ENCODE measurements around the gene PDCD1.
A peak's percentile ranks its signal among the peaks of the same experiment; 100 is the strongest.
"Not testable (repeated sequence)": the region's sequence is repeated elsewhere in the genome, so short reads cannot be mapped to it uniquely, and the experiment has no call there.

Gene PDCD1

GRCh38 chr2:241836292-241836691, 22.4 kb downstream of the PDCD1 start:
- Mint-ChIP-seq H3K9me3 (peaks cover 5% of the 10 kb centered on the region), H3K4me3 (no peak overlapping the region), H3K36me3 (ENCODE audit: low read depth) (no peaks in the 10 kb centered on the region), H3K27me3 (ENCODE audit: low read depth) (peaks cover 47% of the 10 kb centered on the region), H3K27ac (no peak overlapping the region), H3K4me1 (ENCODE audit: low read depth) (peaks cover 10% of the 10 kb centered on the region)
- DNase-seq (ENCODE audit: low spot score), result no peak

- no peak for DNase-seq (ENCODE audit: low spot score)
- Mint-ChIP-seq H3K4me3 (no peak overlapping the region), H3K9me3 (peaks cover 5% of the 10 kb centered on the region), H3K27ac (no peak overlapping the region), H3K36me3 (ENCODE audit: low read depth) (no peaks in the 10 kb centered on the region), H3K4me1 (ENCODE audit: low read depth) (peaks cover 10% of the 10 kb centered on the region), H3K27me3 (ENCODE audit: low read depth) (peaks cover 52% of the 10 kb centered on the region)
Observed at GRCh38 chr2:241835611-241836010, 23.1 kb downstream of the PDCD1 start.

- Mint-ChIP-seq H3K27me3 (ENCODE audit: low read depth) (peaks cover 56% of the 10 kb centered on the region), H3K36me3 (ENCODE audit: low read depth) (no peaks in the 10 kb centered on the region), H3K4me3 (no peak overlapping the region), H3K9me3 (peaks cover 5% of the 10 kb centered on the region), H3K4me1 (ENCODE audit: low read depth) (peaks cover 10% of the 10 kb centered on the region), H3K27ac (no peak overlapping the region)
- no peak for DNase-seq (ENCODE audit: low spot score)
Observed at GRCh38 chr2:241834527-241835210, 24.0 kb downstream of the PDCD1 start.

GRCh38 chr2:241833756-241834526, 24.8 kb downstream of the PDCD1 start:
- H3K9me3 Mint-ChIP-seq; H3K36me3 Mint-ChIP-seq (ENCODE audit: low read depth); H3K4me3 Mint-ChIP-seq; H3K4me1 Mint-ChIP-seq (ENCODE audit: low read depth); DNase-seq (ENCODE audit: low spot score); H3K27ac Mint-ChIP-seq: not testable (repeated sequence)
- H3K27me3 Mint-ChIP-seq (ENCODE audit: low read depth), result peaks cover 53% of the 10 kb centered on the region

DNA sequence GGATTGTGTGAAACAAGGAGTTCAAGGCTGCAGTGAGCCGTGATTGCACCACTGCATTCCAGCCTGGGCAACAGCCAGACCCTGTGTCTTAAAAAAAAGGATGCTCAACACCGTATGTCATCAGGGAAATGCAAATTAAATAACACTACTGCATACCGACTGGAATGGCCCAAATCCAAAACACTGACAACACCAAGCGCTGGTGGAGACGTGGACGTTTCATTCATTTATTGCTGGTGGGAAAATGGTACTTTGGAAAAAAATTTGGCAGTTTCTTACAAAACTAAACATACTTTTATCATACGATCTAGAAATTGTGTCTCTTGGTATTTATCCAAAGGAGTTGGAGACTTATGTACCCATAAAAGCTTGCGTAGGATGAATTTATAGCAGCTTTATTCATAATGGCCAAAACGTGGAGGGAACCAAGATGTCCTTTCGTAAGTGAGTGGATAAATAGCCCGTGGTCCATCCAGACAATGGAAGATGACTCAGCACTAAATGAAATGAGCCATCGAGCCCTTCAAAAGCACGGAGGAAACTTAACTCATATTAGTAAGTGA, 25.5 kb downstream of the PDCD1 start:
- Mint-ChIP-seq H3K27me3 (ENCODE audit: low read depth) (peaks cover 47% of the 10 kb centered on the region), H3K9me3 (peaks cover 6% of the 10 kb centered on the region), H3K36me3 (ENCODE audit: low read depth) (no peaks in the 10 kb centered on the region), H3K27ac (no peak overlapping the region), H3K4me1 (ENCODE audit: low read depth) (peaks cover 8% of the 10 kb centered on the region), H3K4me3 (no peak overlapping the region)
- DNase-seq (ENCODE audit: low spot score), result no peak

- Mint-ChIP-seq H3K4me3 (no peak overlapping the region), H3K9me3 (peaks cover 40% of the 10 kb centered on the region), H3K36me3 (ENCODE audit: low read depth) (peaks cover 4% of the 10 kb centered on the region), H3K4me1 (ENCODE audit: low read depth) (peaks cover 3% of the 10 kb centered on the region), H3K27me3 (ENCODE audit: low read depth) (peaks cover 14% of the 10 kb centered on the region), H3K27ac (no peak overlapping the region)
- DNase-seq (ENCODE audit: low spot score), result no peak
Observed at GRCh38 chr2:241827394-241827793, 31.3 kb downstream of the PDCD1 start.

- not testable (repeated sequence) for DNase-seq (ENCODE audit: low spot score); H3K36me3 Mint-ChIP-seq (ENCODE audit: low read depth); H3K4me3 Mint-ChIP-seq; H3K27me3 Mint-ChIP-seq (ENCODE audit: low read depth); H3K4me1 Mint-ChIP-seq (ENCODE audit: low read depth)
- H3K27ac Mint-ChIP-seq, result peak overlapping the region; percentile 80
- peaks cover 40% of the 10 kb centered on the region for H3K9me3 Mint-ChIP-seq
Observed at GRCh38 chr2:241823531-241824437, 34.9 kb downstream of the PDCD1 start.

DNA sequence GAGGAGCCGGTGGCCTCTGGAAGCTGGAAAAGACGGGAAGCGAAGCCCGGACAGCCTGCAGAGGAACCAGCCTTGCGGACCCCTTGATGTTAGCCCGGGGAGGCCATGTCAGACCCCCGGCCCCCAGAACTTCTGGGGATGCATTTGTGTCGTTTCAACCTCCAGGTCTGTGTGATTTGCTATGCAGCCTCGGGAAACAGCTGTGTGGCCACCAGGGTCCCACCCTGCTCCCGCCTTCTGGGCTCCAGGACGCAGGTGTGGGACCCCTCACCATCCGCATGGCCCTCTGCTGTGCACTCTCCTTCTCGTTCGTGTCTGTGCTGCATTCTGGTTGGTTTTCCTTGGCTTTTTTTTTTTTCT, 36.5 kb downstream of the PDCD1 start:
- peaks cover 4% of the 10 kb centered on the region for H3K36me3 Mint-ChIP-seq (ENCODE audit: low read depth)
- H3K4me1 Mint-ChIP-seq (ENCODE audit: low read depth), result peaks cover 3% of the 10 kb centered on the region
- H3K27me3 Mint-ChIP-seq (ENCODE audit: low read depth), result no peaks in the 10 kb centered on the region
- DNase-seq (ENCODE audit: low spot score), result no peak
- H3K27ac Mint-ChIP-seq, result no peak overlapping the region
- H3K9me3 Mint-ChIP-seq, result peaks cover 29% of the 10 kb centered on the region
- no peak overlapping the region for H3K4me3 Mint-ChIP-seq

DNA sequence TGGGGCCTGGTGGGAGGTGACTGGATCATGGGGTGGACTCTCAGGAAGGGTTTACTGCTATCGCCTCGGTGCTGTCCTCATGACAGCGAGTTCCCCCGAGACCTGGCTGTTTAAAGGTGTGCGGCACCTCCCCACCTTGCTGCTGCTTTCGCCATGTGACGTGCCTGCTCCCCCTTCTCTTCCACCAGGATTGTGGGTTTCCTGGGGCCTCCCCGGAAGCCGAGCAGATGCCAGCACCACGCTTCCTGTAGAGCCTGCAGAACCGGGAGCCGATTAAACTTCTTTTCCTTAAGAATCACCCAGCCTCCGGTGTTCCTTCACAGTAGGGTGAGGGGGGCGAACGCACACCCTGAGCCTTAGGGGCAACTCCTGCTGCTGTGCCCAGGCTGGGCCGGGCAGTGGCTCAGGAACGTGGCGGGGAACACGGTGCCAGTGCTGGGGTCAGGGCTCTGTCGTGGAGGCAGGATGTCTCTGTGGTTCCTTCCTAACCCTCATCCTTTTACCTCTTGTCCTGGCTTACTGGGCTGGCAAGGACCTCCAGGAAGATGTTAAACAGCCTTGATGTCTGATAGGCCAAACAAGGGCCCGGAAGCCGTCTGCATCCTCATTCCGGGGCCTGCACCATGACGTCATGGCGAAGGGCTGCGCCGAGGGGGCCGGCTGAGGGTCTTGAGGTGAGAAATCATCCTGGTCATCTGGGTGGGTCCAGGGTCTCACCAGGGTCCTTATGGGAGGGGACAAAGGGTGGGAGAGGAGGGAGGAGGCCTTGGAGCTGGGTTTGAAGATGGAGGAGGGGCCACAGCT, 37.0 kb downstream of the PDCD1 start:
- Mint-ChIP-seq H3K4me3 (no peak overlapping the region), H3K27ac (no peak overlapping the region), H3K36me3 (ENCODE audit: low read depth) (peaks cover 4% of the 10 kb centered on the region), H3K9me3 (peaks cover 25% of the 10 kb centered on the region), H3K27me3 (ENCODE audit: low read depth) (no peaks in the 10 kb centered on the region), H3K4me1 (ENCODE audit: low read depth) (peaks cover 3% of the 10 kb centered on the region)
- DNase-seq (ENCODE audit: low spot score), result no peak

DNA sequence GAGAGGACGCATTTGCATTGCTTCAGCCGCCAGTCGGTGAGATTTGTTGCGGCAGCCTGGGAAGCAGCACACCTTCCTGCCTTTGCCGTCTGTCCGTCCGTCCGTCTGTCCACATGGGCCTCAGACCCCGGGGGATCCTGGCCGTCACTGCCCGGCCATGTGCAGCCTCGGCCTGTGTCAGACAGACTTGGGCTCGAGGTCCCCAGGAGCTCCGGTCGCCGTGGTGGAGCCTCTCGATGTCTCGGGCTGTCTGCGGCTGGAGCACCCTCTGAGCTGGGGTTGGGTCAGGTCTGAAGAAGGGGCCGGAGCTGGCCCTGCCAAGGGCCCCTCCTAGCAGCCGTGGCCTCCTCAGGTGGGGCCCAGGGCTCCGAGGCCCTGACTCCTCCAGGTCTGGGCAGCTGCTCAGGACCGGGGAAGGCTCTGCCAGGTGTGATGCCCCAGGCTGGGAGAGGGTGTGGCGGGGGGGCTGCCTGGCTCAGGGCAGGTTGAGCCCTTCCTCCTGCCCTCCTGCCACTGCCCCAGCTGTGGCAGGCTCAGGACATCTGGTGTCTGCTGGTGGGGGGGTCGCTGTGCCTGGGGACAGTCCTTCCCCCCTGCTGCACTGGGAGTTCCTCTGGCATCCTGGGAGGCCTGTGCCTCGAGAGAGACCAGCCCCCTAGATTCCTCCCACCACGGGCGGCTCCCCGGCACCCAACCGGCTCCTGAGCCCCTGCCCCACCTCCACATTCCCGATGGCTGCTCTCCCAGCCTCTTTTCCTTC, 37.9 kb downstream of the PDCD1 start:
- no peak overlapping the region for H3K27ac Mint-ChIP-seq
- H3K4me1 Mint-ChIP-seq (ENCODE audit: low read depth), result peaks cover 3% of the 10 kb centered on the region
- peaks cover 21% of the 10 kb centered on the region for H3K9me3 Mint-ChIP-seq
- DNase-seq (ENCODE audit: low spot score), result no peak
- H3K27me3 Mint-ChIP-seq (ENCODE audit: low read depth), result no peaks in the 10 kb centered on the region
- peaks cover 4% of the 10 kb centered on the region for H3K36me3 Mint-ChIP-seq (ENCODE audit: low read depth)
- no peak overlapping the region for H3K4me3 Mint-ChIP-seq

DNA sequence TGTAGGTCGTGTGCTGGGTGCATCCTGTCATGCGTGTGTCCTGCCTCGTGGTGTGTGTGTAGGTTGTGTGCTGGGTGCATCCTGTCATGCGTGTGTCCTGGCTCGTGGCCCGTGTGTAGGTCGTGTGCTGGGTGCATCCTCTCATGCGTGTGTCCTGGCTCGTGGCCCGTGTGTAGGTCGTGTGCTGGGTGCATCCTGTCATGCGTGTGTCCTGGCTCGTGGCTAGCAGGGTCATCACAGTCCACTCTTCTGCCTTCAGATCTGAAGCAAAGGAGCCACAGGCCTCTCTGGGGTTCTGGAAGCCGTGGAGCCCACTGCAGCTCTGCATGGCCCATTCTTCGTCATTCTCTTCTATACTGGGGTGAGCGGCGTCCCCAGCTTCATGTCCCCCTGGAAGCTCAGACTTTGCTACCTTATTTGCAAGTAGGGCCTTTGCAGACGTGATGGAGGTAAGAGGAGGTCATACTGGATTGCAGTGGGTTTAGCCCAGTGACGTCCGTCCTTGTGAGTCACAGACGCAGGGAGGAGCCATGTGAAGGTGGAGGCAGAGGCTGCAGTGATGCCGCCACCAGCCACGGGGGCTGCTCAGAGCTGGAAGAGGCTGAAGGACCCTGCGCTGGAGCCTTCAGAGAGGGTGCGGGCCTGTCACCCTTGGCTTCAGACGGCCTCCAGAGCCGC, 38.6 kb downstream of the PDCD1 start:
- H3K27ac Mint-ChIP-seq; H3K36me3 Mint-ChIP-seq (ENCODE audit: low read depth); DNase-seq (ENCODE audit: low spot score): not testable (repeated sequence)

DNA sequence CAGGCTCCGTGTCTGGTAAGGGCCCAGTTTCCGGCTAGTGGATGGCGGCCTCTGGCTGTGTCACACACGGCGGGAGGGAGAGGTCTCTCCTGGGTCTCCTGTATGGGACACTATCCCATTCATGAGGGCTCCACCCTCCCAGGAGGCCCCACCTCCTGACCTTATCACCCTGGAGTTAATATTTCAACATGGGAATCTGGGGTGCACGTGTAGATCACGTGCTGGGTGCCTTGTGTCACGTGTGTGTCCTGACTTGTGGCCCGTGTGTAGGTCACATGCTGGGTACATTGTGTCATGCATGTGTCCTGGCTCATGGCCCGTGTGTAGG, 39.8 kb downstream of the PDCD1 start:
- Mint-ChIP-seq H3K9me3 (peaks cover 12% of the 10 kb centered on the region), H3K27ac (no peak overlapping the region), H3K4me1 (ENCODE audit: low read depth) (peaks cover 3% of the 10 kb centered on the region), H3K36me3 (ENCODE audit: low read depth) (peaks cover 4% of the 10 kb centered on the region), H3K4me3 (no peak overlapping the region), H3K27me3 (ENCODE audit: low read depth) (no peaks in the 10 kb centered on the region)
- no peak for DNase-seq (ENCODE audit: low spot score)

More for the DNA sequence above, 38.6 kb downstream of the PDCD1 start:
- not testable (repeated sequence) for H3K4me3 Mint-ChIP-seq; H3K27me3 Mint-ChIP-seq (ENCODE audit: low read depth); H3K4me1 Mint-ChIP-seq (ENCODE audit: low read depth)
- H3K9me3 Mint-ChIP-seq, result peaks cover 17% of the 10 kb centered on the region
